Measurements from ENCODE around the gene RND3.

GRCh38 chr2:150475479-150476250, 11.8 kb downstream of the RND3 start:
- TF ChIP-seq CTCF (IDR thresholded peaks at IDR 0.05; ENCODE audit: borderline replicate concordance, extremely low read depth, low read length, poor library complexity, severe bottlenecking) (no peak), EZH2 (IDR thresholded peaks at IDR 0.05; ENCODE audit: borderline replicate concordance, low read depth, low read length, severe bottlenecking) (no peak)

Data from DND-41 (cell line).